Smooth muscle cell of the pulmonary artery (primary cell): Measurements from ENCODE around the gene MATN1. TPM values are rescaled to one million over a fixed set of nuclear protein-coding genes. Genes with fewer than 3 reads are reported as not detected.

Experiments used
- total RNA-seq: library from RNA; depleted of rRNA; stranded (reverse); fragments of >200 nt; gene quantifications from 2 replicates; pipeline ENCODE4 v1.2.3, GENCODE V29; 2014

Gene MATN1
- 0.20 TPM in 1 of 2 replicates, not detected in the other for total RNA-seq

GRCh38 chr1:30723331-30723755, at the start of gene MATN1:
Gene MATN1, minus strand, starts transcription at chr1:30723585. Its CDS starts 34 bp downstream, at chr1:30723551.

GRCh38 chr1:30757352-30758120, 34.2 kb upstream of the MATN1 start, which contains the start of gene LAPTM5:
Gene LAPTM5, minus strand, starts transcription at chr1:30757774. Its CDS starts 29 bp downstream, at chr1:30757745.

Other genes with a start within 250 kb of the MATN1 start
- 0.26 TPM in 1 of 2 replicates, not detected in the other for gene LAPTM5, start 34.2 kb upstream of the MATN1 start, total RNA-seq
- gene SDC3, start 185.2 kb upstream of the MATN1 start, total RNA-seq, result 37.6 and 65.2 TPM in 2 replicates